IPS DF 4.7 (cell line): Measurements from ENCODE around the gene GFPT1.
"Not testable (repeated sequence)": the region's sequence is repeated elsewhere in the genome, so short reads cannot be mapped to it uniquely, and the experiment has no call there.

Experiments used
- DNase-seq: peaks from one replicate; pipeline ENCODE4 v3.0.0-alpha.2; 2013; ENCODE audit warnings: low spot score; ENCODE audit errors: extremely low read depth

The GFPT1 gene

GRCh38 chr2:69386789-69387734, at the start of gene GFPT1:
Gene GFPT1, minus strand, starts transcription at chr2:69387227. Its CDS starts 156 bp downstream, at chr2:69387071.
- DNase-seq = no peak

GRCh38 chr2:69436596-69436937, 49.5 kb upstream of the GFPT1 start:
- DNase-seq = no peak

- DNase-seq = no peak
Observed at GRCh38 chr2:69434753-69435152, 47.7 kb upstream of the GFPT1 start.

- DNase-seq = no peak
Observed at GRCh38 chr2:69429491-69430183, 42.6 kb upstream of the GFPT1 start.

GRCh38 chr2:69428981-69429380, 42.0 kb upstream of the GFPT1 start:
- no peak for DNase-seq

- DNase-seq = no peak
Observed at GRCh38 chr2:69424419-69424818, 37.4 kb upstream of the GFPT1 start.

GRCh38 chr2:69422198-69422597, 35.2 kb upstream of the GFPT1 start:
- no peak for DNase-seq

GRCh38 chr2:69419111-69419510, 32.1 kb upstream of the GFPT1 start:
- not testable (repeated sequence) for DNase-seq

GRCh38 chr2:69416147-69416546, 29.1 kb upstream of the GFPT1 start:
- DNase-seq = no peak

- no peak for DNase-seq
Observed at GRCh38 chr2:69411120-69411519, 24.1 kb upstream of the GFPT1 start.

- no peak for DNase-seq
Observed at GRCh38 chr2:69405306-69405705, 18.3 kb upstream of the GFPT1 start.

GRCh38 chr2:69400121-69400520, 13.1 kb upstream of the GFPT1 start:
- DNase-seq = no peak

- DNase-seq = no peak
Observed at GRCh38 chr2:69397234-69397633, 10.2 kb upstream of the GFPT1 start.

GRCh38 chr2:69395866-69396265, 8.8 kb upstream of the GFPT1 start:
- DNase-seq = no peak

GRCh38 chr2:69393963-69394362, 6.9 kb upstream of the GFPT1 start:
- DNase-seq = no peak

GRCh38 chr2:69390471-69390870, 3.4 kb upstream of the GFPT1 start:
- DNase-seq = no peak

- no peak for DNase-seq
Observed at GRCh38 chr2:69390001-69390400, 3.0 kb upstream of the GFPT1 start.

- no peak for DNase-seq
Observed at GRCh38 chr2:69389271-69389670, 2.2 kb upstream of the GFPT1 start.

GRCh38 chr2:69387770-69388481, 899 bp upstream of the GFPT1 start:
- DNase-seq = no peak

- DNase-seq = no peak
Observed at GRCh38 chr2:69386360-69386759, 667 bp downstream of the GFPT1 start.

- no peak for DNase-seq
Observed at GRCh38 chr2:69385443-69386151, 1.4 kb downstream of the GFPT1 start.
